Fibroblast of peridontal ligament (primary cell): Measurements from ENCODE around the gene YAP1.

Experiments used
- DNase-seq: peaks from one replicate; pipeline ENCODE4 v3.0.0-alpha.2; 2010; ENCODE audit errors: extremely low read depth

The YAP1 gene

DNA sequence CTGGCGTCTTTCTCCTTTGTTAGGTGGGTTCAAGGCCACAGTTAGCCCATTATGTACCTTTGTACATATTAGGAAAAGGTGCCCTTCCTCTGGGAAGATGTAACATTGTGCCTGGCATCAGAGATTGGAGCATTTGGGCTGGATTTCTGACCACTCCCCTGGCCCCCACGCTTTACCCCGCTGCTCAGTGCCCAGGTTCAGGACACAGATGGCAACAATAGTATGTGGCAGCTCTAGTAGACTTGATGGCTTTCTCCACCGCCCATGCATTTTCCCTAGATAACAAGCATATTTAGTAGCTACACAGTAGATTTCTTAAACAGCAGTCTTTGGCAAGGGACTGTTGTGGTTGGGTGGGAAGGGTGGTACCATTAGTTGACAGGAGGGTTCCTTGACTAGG is 53.1 kb downstream of the YAP1 start:
- no peak for DNase-seq

- DNase-seq, result no peak
Observed at GRCh38 chr11:102166175-102167064, 56.2 kb downstream of the YAP1 start.

DNA sequence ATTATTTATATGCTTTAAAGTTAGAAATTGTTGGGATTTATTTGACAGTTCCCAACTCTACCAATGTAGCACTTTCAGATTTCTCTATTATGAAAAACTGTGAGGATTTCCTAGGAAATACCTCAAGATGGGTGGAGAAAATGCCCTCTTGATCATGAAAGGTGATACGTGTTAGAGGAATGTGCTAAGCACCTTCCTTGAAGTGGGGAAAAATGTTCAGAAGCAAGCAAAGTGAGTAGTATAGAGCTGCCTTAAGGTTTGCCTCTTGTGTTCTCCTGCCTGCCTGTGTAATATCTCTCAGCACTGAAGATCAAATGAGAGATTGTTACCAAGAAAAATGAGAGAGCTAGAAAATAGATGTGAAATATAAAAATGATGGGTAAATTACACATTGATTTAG is 58.2 kb downstream of the YAP1 start:
- no peak for DNase-seq

- DNase-seq, result peak; percentile 93
Observed at GRCh38 chr11:102171101-102171500, 60.9 kb downstream of the YAP1 start.

DNA sequence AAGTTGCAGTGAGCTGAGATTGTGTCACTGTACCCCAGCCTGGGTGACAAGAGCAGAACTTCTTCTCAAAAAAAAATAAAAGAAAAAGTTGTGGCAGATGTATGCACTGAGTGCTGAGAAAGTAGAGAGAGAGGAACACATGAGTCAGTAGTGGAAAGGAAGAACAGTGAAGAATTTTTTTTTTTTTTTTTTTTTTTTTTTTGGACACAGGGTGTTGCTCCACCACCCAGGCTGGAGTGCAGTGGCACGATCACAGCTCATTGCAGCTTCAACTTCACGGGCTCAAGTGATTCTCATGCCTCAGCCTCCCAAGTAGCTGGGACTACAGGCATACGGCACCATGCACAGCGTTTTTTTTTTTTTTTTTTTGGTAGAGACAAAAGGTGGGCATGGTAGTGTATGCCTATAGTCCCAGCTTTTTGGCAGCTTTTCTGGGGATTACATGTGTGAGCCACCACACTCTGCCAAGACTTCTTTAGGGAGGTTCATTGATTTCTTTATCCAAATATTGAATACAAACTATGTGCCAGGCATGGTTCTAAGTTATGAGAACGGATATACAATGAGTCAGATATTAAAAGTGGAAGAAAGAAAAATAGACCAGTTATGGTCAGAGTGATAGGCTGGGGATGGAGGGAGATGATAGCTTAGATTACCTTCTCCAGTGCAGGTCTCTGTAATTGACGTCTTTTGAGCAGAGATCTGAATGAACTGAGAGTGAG is 62.0 kb downstream of the YAP1 start:
- DNase-seq, result peak; percentile 79

- DNase-seq, result no peak
Observed at GRCh38 chr11:102177126-102177525, 66.9 kb downstream of the YAP1 start.

- DNase-seq, result peak; percentile 92
Observed at GRCh38 chr11:102177974-102178631, 67.9 kb downstream of the YAP1 start.

GRCh38 chr11:102179371-102179770 is 69.1 kb downstream of the YAP1 start:
- no peak for DNase-seq

- peak; percentile 85 for DNase-seq
Observed at GRCh38 chr11:102184269-102184987, 74.2 kb downstream of the YAP1 start.

GRCh38 chr11:102186551-102187191 is 76.4 kb downstream of the YAP1 start:
- peak; percentile 69 for DNase-seq

- peak; percentile 95 for DNase-seq
Observed at GRCh38 chr11:102187416-102188151, 77.3 kb downstream of the YAP1 start.

DNA sequence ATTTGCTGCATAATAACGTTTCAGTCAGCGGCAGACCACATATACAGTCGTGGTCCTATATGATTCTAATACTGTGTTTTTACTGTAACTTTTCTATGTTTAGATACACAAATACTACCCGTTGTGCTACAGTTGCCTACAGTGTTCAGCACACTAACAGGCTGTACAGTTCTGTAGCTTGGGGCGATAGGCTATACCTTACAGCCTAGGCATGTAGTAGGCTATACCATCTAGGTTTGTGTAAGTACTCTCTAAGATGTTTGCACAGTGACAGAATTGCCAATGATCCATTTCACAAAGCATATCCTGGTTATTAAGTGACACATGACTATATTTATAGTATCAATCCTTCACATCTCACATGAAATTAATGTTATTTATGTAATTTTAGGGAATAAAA is 78.2 kb downstream of the YAP1 start:
- no peak for DNase-seq

DNA sequence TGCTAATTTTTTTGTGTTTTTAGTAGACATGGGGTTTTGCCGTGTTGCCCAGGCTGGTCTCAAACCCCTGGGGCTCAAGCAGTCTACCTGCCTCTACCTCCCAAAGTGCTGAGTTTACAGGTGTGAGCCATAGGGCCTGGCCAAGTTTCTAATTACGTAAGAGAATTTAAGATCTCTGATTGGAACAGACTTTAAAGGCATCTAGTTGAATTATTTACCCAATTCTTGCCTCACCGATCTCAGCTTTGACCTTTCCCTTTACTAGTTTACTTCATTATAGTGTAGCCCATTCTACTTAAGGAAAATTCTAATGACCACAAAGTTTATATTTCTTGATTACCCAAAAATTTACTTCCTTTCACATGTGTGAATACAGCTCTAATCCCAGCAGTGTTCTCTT is 81.6 kb downstream of the YAP1 start:
- peak; percentile 45 for DNase-seq

DNA sequence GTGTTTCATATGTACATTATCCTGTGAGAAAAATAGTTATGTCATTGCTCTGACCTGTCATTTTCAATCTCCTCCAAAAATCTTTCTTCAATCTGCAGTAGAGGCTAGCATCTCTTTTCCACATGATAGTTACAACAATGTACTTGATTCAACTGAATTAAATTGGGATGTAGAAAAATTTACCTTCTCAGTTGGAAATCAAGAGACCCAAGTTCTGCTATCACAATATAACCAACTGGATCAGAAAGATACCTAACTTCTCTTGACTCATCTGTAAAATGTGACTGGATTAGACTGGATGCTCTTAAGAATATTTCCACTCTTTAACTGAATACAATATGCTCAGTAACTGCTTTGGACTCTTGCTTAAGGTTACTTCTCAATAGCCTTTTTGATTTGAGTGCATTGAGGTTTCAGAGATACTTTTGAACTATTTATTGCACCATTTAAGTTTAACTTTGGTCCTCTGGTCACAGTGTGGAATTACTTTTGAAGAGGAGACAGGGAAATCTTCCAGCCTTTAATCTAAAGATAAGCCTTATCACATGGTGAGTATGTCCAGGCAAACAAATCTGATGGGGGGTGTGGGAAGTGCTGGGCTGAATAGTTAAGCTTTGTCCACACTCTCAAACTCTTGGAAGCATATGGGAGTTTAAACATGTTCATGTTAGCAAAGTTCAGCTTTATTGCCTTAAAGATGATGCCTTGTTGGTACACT is 82.3 kb downstream of the YAP1 start:
- DNase-seq, result no peak

DNA sequence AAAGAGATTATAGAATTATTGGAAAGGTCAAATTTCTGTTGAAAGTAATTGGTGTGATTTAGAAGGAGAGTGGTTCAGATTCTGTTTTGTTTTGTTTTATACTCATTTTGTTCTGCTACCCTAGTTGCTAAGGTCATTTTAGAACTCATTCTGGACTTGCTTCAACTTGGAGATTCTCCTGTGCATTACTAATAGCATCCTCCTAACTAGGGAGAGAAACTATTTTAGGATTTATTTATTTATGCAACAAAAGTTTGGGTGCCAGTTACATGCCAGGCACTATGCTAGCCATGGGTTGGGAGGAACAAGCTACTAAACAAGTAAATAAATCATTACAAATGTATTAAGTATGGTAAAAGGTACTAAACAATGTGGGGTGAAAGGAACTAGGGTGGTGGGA is 84.0 kb downstream of the YAP1 start:
- peak; percentile 45 for DNase-seq

DNA sequence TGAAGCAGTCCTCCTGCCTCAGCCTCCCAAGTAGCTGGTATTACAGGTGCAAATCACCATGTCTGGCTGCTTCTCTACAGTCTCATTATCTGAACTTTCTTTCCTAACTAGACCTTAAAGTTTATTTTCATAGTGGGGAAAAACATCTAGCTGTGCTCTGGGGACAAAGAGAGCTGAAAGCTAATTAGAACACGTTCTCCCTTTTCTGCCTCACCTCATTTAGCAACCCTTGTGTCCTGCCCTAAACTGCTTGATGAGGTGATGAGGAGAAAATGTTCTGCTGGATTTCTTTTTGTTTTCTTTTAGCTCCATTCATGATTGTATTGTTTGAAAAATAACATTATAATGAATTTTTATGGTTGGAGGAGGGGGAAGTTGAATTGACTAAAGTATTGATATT is 84.7 kb downstream of the YAP1 start:
- DNase-seq, result no peak

GRCh38 chr11:102196351-102196750 is 86.1 kb downstream of the YAP1 start:
- DNase-seq, result no peak

DNA sequence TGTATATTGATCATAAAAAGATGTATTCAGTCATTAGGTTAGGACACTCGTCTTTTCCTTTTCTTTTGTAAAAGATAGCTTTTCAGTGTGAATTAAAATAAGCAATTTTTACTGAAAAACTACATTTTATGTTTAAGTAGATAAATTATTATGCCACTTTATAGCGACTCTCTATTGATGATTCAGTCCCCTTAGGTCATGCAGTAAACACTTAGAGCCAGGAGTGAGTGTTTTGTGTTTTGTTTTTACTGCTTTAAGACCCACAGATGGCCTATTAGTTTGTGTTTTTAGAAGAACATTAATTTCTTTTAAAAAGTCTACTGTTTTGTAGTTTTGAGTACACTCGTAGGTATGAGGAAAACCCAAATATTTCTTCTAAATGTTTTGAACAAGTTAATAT is 86.6 kb downstream of the YAP1 start:
- DNase-seq, result no peak

- DNase-seq, result no peak
Observed at GRCh38 chr11:102197670-102198139, 87.5 kb downstream of the YAP1 start.

- no peak for DNase-seq
Observed at GRCh38 chr11:102199673-102200072, 89.4 kb downstream of the YAP1 start.
